Activated CD8-positive, alpha-beta memory T cell treated with anti-CD3 and anti-CD28 coated beads, Interleukin-2, amount 50 U/mL, for 48 hours (primary cell): Measurements from ENCODE around the gene PRRC2C.
"Not testable (repeated sequence)": the region's sequence is repeated elsewhere in the genome, so short reads cannot be mapped to it uniquely, and the experiment has no call there.

Experiments
- DNase-seq: peaks from one replicate; pipeline ENCODE4 v3.0.0-alpha.2; 2020

PRRC2C gene

GRCh38 chr1:171590022-171590421 lies 104.7 kb downstream of the PRRC2C start:
- DNase-seq = no peak

GRCh38 chr1:171595324-171595723 lies 110.0 kb downstream of the PRRC2C start:
- no peak for DNase-seq

- DNase-seq = no peak
These were observed 110.8 kb downstream of the PRRC2C start for GRCh38 chr1:171596119-171596518.

GRCh38 chr1:171596705-171597104 lies 111.4 kb downstream of the PRRC2C start:
- DNase-seq = no peak

GRCh38 chr1:171597203-171597602 lies 111.9 kb downstream of the PRRC2C start:
- no peak for DNase-seq

GRCh38 chr1:171600310-171600709 lies 115.0 kb downstream of the PRRC2C start:
- not testable (repeated sequence) for DNase-seq

- DNase-seq = no peak
These were observed 115.5 kb downstream of the PRRC2C start for GRCh38 chr1:171600862-171601261.

- DNase-seq = not testable (repeated sequence)
These were observed 117.7 kb downstream of the PRRC2C start for GRCh38 chr1:171603042-171603441.

- no peak for DNase-seq
These were observed 121.1 kb downstream of the PRRC2C start for GRCh38 chr1:171606402-171606941.

GRCh38 chr1:171610385-171610784 lies 125.1 kb downstream of the PRRC2C start:
- DNase-seq = no peak

GRCh38 chr1:171611306-171611705 lies 126.0 kb downstream of the PRRC2C start:
- no peak for DNase-seq

GRCh38 chr1:171613282-171613681 lies 128.0 kb downstream of the PRRC2C start:
- no peak for DNase-seq

GRCh38 chr1:171615122-171615906 lies 130.0 kb downstream of the PRRC2C start:
- not testable (repeated sequence) for DNase-seq

GRCh38 chr1:171616586-171616985 lies 131.3 kb downstream of the PRRC2C start:
- no peak for DNase-seq

- DNase-seq = no peak
These were observed 136.8 kb downstream of the PRRC2C start, which contains the start of gene MYOCOS for GRCh38 chr1:171622152-171622462. Gene MYOCOS, plus strand, starts transcription at chr1:171622243. Its CDS starts 1,641 bp downstream, at chr1:171623884.

GRCh38 chr1:171623651-171624331 lies 138.5 kb downstream of the PRRC2C start:
- no peak for DNase-seq

- DNase-seq = no peak
These were observed 139.9 kb downstream of the PRRC2C start for GRCh38 chr1:171625225-171625624.

- DNase-seq = no peak
These were observed 141.7 kb downstream of the PRRC2C start for GRCh38 chr1:171627020-171627419.

GRCh38 chr1:171628225-171628624 lies 142.9 kb downstream of the PRRC2C start:
- no peak for DNase-seq

GRCh38 chr1:171635661-171636060 lies 150.3 kb downstream of the PRRC2C start:
- DNase-seq = no peak

- DNase-seq = no peak
These were observed 150.8 kb downstream of the PRRC2C start for GRCh38 chr1:171636141-171636540.

- no peak for DNase-seq
These were observed 152.7 kb downstream of the PRRC2C start for GRCh38 chr1:171637928-171638576.

- no peak for DNase-seq
These were observed 154.9 kb downstream of the PRRC2C start for GRCh38 chr1:171640225-171640624.
